Peyer's patch (tissue), 4 donors: ENCODE measurements around the gene SUN5.

ENCODE experiments used
- CTCF ChIP-seq, 6 experiments: fragments of 450-650 bp in 4 of 6; fragments of 200-600 bp in 2 of 6; sonication (generic) in 1 of 6; IDR thresholded peaks; one replicate each; pipeline ENCODE4 v1.5.1; 2017 to 2019; ENCODE audit warnings: antibody characterized with exemption in 6 of 6, mild to moderate bottlenecking in 3 of 6, moderate library complexity in 1 of 6
- POLR2A ChIP-seq, 2 donors: fragments of 450-650 bp; IDR thresholded peaks; one replicate each; pipeline ENCODE4 v1.5.1; 2017; ENCODE audit warnings: antibody characterized with exemption in 2 of 2, mild to moderate bottlenecking in 2 of 2, moderate library complexity in 2 of 2

DNA sequence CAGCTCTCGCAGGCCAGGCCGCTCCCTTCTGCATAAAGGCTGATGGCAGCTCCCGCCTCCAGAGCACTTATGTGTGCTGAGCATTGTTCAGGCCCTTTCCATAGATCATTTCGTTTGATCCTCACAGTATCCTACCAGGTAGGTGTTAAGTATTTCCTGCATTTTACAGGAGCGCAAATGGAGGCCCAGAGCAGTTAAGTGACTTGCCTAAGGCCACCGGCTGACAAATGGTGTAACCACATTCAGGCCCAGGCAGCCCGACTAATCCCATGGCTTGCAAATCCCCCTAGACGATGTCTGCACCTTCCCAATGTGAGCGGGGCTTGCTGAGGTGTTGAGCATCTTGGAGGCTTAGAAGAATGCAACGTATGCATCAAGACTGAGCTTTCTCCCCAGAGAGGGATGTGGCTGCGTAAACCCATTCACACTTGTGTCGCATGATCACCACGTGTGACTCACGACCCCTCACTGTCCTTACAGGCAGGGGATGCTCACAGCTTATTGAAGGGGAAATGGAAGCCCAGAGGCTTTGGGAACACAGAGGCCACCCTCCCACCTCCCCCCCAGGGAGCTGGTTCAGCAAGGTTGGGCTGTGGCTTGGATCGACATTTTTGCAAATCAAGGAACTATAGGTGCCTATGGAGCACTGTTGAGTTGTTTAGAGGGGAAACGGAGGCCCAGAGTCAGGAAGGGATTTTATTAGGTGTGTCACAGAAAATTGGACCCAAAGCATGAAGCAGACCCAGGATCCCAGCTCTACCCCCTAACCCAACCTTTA is 10.3 kb upstream of the SUN5 start:
- TF ChIP-seq CTCF (IDR thresholded peaks at IDR 0.05) (no peak), POLR2A (IDR thresholded peaks at IDR 0.05) (no peak)
